MM.1S (cell line): ENCODE results near the gene PRKCE.

Experiments used
- EZH2 ChIP-seq: fragments of 300-600 bp; sonication (generic); optimal IDR thresholded peaks from 2 replicates; pipeline ENCODE3; 2017; ENCODE audit warnings: low read depth, mild to moderate bottlenecking, antibody characterized with exemption, low read length, mixed read lengths
- TF ChIP-seq, protein P1 (sequence below): fragments of 300-600 bp; sonication (generic); IDR thresholded peaks from 2 replicates; pipeline ENCODE4 v1.5.1; 2016; ENCODE audit warnings: antibody characterized with exemption, low read length, mixed read lengths

DNA sequence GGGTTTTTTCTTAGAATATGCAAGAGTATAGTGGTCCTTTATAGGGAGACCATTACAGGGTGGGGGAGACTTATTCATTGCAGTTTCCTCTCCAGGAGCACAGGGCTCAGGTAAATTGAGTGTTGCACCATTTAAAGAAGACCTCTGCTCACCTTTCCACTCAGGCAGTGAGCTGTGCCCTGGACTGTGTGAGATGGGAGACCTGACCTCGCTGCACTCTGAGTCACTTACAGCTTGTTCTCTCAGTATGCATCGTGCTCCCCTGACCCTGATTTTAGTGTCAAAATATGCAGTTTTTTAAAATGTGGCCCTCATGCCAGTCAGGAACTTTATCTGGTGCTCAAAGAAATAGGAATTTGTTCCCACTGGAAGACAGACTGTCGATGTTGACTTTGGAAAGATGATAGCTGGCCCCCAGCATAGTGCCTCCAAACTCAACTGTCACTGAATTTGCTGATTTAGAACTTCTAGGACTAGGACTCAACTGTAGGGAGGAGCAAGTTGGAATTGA is 499.0 kb downstream of the PRKCE start:
- TF ChIP-seq, protein P1, sequence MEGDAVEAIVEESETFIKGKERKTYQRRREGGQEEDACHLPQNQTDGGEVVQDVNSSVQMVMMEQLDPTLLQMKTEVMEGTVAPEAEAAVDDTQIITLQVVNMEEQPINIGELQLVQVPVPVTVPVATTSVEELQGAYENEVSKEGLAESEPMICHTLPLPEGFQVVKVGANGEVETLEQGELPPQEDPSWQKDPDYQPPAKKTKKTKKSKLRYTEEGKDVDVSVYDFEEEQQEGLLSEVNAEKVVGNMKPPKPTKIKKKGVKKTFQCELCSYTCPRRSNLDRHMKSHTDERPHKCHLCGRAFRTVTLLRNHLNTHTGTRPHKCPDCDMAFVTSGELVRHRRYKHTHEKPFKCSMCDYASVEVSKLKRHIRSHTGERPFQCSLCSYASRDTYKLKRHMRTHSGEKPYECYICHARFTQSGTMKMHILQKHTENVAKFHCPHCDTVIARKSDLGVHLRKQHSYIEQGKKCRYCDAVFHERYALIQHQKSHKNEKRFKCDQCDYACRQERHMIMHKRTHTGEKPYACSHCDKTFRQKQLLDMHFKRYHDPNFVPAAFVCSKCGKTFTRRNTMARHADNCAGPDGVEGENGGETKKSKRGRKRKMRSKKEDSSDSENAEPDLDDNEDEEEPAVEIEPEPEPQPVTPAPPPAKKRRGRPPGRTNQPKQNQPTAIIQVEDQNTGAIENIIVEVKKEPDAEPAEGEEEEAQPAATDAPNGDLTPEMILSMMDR: no peak
- no peak for TF ChIP-seq EZH2
